Adrenal gland (tissue), 12 donors: ENCODE measurements around the gene MPP2. TPM values are rescaled to one million over a fixed set of nuclear protein-coding genes. Genes with fewer than 3 reads are reported as not detected.
A peak's percentile ranks its signal among the peaks of the same experiment; 100 is the strongest.

Experiments
- DNase-seq, 7 donors: peaks; one replicate each; pipeline ENCODE4 v3.0.0-alpha.2; 2019 to 2020
- H3K27ac ChIP-seq, 5 donors: fragments of 200-600 bp; sonication (generic) in 4 of 5; 1 replicate in 3 of 5; 2 replicates in 2 of 5; pipeline versions ENCODE4 v1.5.1 to v1.8.0; 2016 to 2020; ENCODE audit warnings: mild to moderate bottlenecking in 1 of 5
- H3K27me3 ChIP-seq: fragments of 200-600 bp; 2 replicates; pipeline ENCODE4 v1.8.0; 2021
- H3K36me3 ChIP-seq, 2 donors: fragments of 200-600 bp; replicated peaks in 1 of 2; 1 replicate in 1 of 2; 2 replicates in 1 of 2; pipeline versions ENCODE4 v1.5.1 to v1.8.0; 2018 to 2022
- H3K4me1 ChIP-seq, 2 donors: fragments of 200-600 bp; replicated peaks in 1 of 2; 1 replicate in 1 of 2; 2 replicates in 1 of 2; pipeline versions ENCODE4 v1.5.1 to v1.8.0; 2018 to 2021
- H3K4me3 ChIP-seq, 4 donors: fragments of 200-600 bp; sonication (generic) in 3 of 4; one replicate each; pipeline ENCODE4 v1.5.1; 2016 to 2018
- H3K9me3 ChIP-seq, 3 donors: fragments of 200-600 bp; sonication (generic) in 1 of 3; replicated peaks in 1 of 3; 1 replicate in 2 of 3; 2 replicates in 1 of 3; pipeline versions ENCODE4 v1.5.1 to v1.8.0; 2016 to 2021
- POLR2A ChIP-seq, 2 donors: fragments of 450-650 bp; IDR thresholded peaks; one replicate each; pipeline ENCODE4 v1.6.1; 2017; ENCODE audit warnings: antibody characterized with exemption in 2 of 2, mild to moderate bottlenecking in 2 of 2, moderate library complexity in 1 of 2
- WGBS, 4 donors: extraction: QIAGEN DNeasy Blood & Tissue Kit in 2 of 4; methylation state at CpG; one replicate each; pipeline versions ENCODE4 v1.1.5 to v1.1.7; 2013 to 2017; 5-methylcytosine and 5-hydroxymethylcytosine counted together
- intact Hi-C, 2 donors: fragments of 100-400 bp; cut with DNase I; formaldehyde crosslinking; loops; one replicate each; pipeline versions ENCODE4 v1.14.1 to v1.15.0; 2022 to 2023
- polyA plus RNA-seq, 3 donors: library from polyadenylated mRNA; stranded (reverse); fragments of 200-250 nt in 2 of 3; fragments of 350-450 nt in 1 of 3; fragmentation: Illumina TruSeq in 1 of 3; extraction: RNeasy Lipid Tissue Mini Kit (QIAGEN cat#74804) in 1 of 3; gene quantifications; one replicate each; pipeline ENCODE4 v1.2.3, GENCODE V29; 2013 to 2014
- total RNA-seq, 9 donors: library from RNA; depleted of rRNA in 4 of 9; stranded (reverse); fragments of >200 nt in 4 of 9; fragments of 120-200 nt in 1 of 9; fragmentation: NEBNext Ultra II Directional in 1 of 9; extraction: Animal tissue kit (Norgen Biotek cat#: 25700) in 1 of 9; gene quantifications; one replicate each; pipeline versions ENCODE4 v1.1.0 to v1.2.4, GENCODE V29; 2013 to 2023
- TF ChIP-seq, protein P1 (sequence below), 6 experiments: fragments of 450-650 bp in 4 of 6; fragments of 200-600 bp in 2 of 6; sonication (generic) in 1 of 6; IDR thresholded peaks; 1 replicate in 5 of 6; 2 replicates in 1 of 6; pipeline versions ENCODE4 v1.5.1 to v1.8.0; 2016 to 2021; ENCODE audit warnings: antibody characterized with exemption in 6 of 6, mild to moderate bottlenecking in 2 of 6, moderate library complexity in 1 of 6
- donor health status: healthy with polysubstance abuse.
- donor health status: Bipolar disorder and iron deficiency.
- donor health status: DM: yes; HTN: yes; CAD: no.
- donor health status: DM: no; HTN: no; CAD: no.
- donor health status: DM: no; HTN: no; CAD: no.
- donor health status: DM: yes; HTN: yes; CAD: no.

MPP2 gene
- total and polyA plus RNA-seq, 12 donors: 0.29 to 16.0 (median 2.4) TPM

DNA sequence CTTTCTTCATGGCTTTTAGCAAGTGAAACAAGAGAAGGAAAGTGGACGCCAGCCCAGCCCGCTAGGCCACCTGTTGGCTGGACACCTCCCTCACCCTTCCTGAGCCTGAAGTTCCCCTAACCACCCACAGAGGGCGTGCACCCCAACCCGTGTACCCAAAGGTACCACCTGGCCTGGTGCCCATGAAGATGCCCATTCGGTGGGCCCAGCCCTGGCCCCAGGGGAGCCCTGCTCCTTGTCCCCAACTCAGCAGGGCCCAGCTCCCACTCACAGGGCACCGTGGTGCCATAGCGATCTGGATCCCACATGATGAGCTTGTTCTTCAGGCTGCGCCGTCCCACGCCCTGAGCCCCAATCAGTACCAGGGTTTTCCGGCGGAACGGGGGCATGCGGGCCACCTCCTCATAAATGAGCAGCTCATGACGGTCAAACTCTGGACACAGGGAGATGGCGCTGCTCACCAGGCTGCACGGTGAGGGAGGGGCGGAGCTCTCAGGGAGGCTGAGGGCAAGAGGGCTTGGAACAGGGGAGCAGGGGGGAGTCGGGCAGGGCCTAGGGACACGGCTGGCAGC lies 26.8 kb downstream of the MPP2 start:
- Histone ChIP-seq H3K4me3 (no peak overlapping the region), H3K4me1 (peaks cover 3 to 6% of the 10 kb centered on the region in 2 donors), H3K27ac (no peak overlapping the region), H3K36me3 (no peaks in the 10 kb centered on the region), H3K27me3 (no peaks in the 10 kb centered on the region), H3K9me3 (no peaks in the 10 kb centered on the region)
- TF ChIP-seq, protein P1, sequence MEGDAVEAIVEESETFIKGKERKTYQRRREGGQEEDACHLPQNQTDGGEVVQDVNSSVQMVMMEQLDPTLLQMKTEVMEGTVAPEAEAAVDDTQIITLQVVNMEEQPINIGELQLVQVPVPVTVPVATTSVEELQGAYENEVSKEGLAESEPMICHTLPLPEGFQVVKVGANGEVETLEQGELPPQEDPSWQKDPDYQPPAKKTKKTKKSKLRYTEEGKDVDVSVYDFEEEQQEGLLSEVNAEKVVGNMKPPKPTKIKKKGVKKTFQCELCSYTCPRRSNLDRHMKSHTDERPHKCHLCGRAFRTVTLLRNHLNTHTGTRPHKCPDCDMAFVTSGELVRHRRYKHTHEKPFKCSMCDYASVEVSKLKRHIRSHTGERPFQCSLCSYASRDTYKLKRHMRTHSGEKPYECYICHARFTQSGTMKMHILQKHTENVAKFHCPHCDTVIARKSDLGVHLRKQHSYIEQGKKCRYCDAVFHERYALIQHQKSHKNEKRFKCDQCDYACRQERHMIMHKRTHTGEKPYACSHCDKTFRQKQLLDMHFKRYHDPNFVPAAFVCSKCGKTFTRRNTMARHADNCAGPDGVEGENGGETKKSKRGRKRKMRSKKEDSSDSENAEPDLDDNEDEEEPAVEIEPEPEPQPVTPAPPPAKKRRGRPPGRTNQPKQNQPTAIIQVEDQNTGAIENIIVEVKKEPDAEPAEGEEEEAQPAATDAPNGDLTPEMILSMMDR (IDR thresholded peaks at IDR 0.05): peak; percentile 28 to 55 (median 44)
- TF ChIP-seq POLR2A (IDR thresholded peaks at IDR 0.05): no peak
- 50 to 87% (median 72%) methylated on average over 3 to 20 of the region's 20 CpGs for WGBS, 4 donors
- intact Hi-C loops: no loop called here
- peak in 3 of 7 donors; percentile 39 to 63 (median 54) for DNase-seq

DNA sequence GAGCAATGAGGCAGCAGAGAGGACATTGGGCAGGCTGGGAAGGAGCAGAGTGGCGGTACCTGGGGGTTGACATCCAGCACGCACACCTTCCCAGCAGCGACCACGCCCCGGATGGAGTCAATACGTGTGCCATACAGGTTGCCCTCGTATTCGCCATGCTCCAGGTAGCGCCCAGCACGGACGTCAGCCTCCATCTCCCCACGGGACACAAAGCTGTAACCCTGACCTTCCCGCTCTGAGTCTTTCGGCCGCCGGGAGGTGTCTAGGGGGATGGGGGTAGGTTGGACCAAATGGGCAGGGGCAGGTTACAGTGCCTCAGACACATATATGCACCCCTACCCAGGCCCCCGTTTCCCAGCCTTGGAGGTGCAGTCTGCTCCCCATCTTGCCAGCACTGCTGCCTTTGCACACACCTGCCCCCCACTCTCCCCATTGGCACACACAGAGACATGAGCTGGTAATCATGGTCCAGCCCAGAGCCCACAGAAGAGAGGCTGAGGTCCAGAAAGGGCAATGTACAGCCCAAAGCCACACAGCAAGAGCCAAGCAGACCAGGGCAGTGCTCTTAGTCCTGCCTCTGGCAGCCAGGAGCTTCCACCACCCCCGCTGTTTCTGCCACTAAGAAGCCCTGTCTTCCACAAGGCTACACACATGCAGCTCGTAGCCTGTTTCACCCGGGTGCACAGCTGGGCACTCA lies 27.5 kb downstream of the MPP2 start:
- TF ChIP-seq, protein P1 (IDR thresholded peaks at IDR 0.05): no peak
- no peak for TF ChIP-seq POLR2A (IDR thresholded peaks at IDR 0.05)
- Histone ChIP-seq H3K27me3 (no peaks in the 10 kb centered on the region), H3K4me1 (peaks cover 3 to 6% of the 10 kb centered on the region in 2 donors), H3K36me3 (no peaks in the 10 kb centered on the region), H3K9me3 (no peaks in the 10 kb centered on the region), H3K27ac (no peak overlapping the region), H3K4me3 (no peak overlapping the region)
- 75 to 84% (median 82%) methylated on average over 8 to 20 of the region's 20 CpGs for WGBS, 4 donors
- DNase-seq: no peak
- intact Hi-C loops: loop anchor here in 1 of 2 donors (10.0 kb wide), 1 partner anchor 115 kb away; no protein-coding TSS in a partner anchor

DNA sequence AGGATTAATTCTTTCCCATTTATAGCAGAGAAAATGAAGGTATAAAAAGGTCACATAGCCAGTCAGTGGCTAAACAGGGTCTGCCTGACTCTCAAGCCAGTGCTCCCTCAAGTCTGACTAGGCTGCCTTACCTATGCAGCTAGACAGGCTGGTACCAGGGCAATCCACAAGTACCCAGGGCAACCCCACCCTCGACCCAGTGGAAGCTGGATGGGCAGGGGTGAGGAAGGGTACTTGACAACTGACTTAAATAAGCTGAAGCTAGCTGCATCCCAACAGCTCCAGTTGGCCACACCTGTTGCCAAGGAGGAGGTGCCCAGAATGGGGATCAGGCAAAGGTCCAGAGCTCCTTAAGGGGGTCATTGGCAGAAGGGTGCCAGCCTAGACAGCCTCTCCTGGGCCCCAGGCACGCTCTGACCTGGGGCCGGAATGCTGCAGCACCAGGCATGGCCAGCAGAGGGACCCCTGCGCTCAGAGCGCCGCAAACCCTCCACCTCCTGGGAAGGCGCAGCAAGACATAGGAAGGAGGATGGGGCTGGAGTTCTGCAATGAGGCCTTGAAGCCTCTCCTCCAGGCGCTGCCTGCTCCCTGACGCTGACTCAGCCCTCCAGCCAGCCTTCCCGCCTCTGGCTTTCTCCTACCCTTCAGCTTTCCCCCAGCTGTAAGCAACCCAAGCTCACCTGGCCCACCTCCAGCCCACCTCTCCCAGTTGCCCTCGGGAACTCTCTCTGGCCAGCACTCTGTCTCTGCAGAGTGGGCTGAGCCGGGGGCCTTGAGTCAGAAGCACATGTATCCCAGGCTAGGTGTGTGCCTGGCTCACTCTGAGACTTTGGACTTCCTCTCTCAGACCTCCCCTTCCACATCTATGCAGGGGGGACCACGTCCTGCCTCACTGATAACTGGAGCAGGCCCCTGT lies 28.8 kb downstream of the MPP2 start:
- 14 to 24% (median 16%) methylated on average over 7 to 13 of the region's 13 CpGs for WGBS, 4 donors

More for the DNA sequence above, 28.8 kb downstream of the MPP2 start:
- Histone ChIP-seq H3K36me3 (no peaks in the 10 kb centered on the region), H3K27me3 (no peaks in the 10 kb centered on the region), H3K4me1 (peaks cover 3 to 6% of the 10 kb centered on the region in 2 donors), H3K9me3 (no peaks in the 10 kb centered on the region), H3K27ac (no peak overlapping the region), H3K4me3 (no peak overlapping the region)
- no peak for TF ChIP-seq POLR2A (IDR thresholded peaks at IDR 0.05)
- TF ChIP-seq, protein P1 (IDR thresholded peaks at IDR 0.05): peak; percentile 86 to 96 (median 92)
- DNase-seq: peak; percentile 75 to 86 (median 85)
- intact Hi-C loops: loop anchor here in 1 of 2 donors (10.0 kb wide), 1 partner anchor 116 kb away; no protein-coding TSS in a partner anchor
